MV-4-11 (cell line): ENCODE data around the gene AK5.

ENCODE experiments used
- DNase-seq: peaks from one replicate; lab custom pipeline; 2025; lab: John Stamatoyannopoulos, UW

The AK5 gene

DNA sequence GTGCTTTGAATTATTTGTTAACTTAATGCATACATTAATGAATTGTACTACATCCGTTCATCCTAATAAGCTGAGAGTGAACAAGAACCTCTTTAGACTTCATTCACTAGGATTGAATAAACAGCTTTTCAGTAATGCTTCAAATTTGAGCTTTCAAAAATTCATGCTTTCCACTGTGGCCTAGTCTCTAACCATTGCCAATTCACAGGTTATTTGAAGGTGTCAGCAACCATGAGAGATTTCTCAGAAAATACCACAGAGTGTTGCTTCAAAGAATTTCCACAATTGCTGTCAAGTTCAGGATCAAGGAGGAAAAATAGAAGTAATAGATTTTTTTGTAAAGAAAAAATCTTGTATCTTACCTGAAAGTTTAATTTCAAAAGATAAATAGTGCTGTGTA, 72.7 kb downstream of the AK5 start:
- DNase-seq = no peak

DNA sequence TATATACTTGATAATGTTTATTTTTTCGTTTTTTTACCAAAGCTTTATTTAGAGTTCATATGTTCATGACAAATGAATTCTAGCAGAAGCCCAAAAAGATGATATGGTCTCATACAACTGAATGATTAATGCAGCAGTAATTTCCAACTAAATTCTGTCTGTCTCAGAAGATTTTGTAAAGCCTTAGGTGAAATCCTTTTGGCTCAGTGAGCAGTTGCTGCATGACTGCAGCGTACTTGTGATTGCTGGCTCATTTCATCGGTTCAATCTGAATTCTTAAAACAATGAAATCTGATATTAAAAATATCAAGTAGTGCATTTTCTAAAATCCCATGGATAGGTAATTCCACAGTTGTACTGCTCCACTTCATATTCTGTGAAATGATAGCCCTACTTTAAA, 73.2 kb downstream of the AK5 start:
- no peak for DNase-seq

DNA sequence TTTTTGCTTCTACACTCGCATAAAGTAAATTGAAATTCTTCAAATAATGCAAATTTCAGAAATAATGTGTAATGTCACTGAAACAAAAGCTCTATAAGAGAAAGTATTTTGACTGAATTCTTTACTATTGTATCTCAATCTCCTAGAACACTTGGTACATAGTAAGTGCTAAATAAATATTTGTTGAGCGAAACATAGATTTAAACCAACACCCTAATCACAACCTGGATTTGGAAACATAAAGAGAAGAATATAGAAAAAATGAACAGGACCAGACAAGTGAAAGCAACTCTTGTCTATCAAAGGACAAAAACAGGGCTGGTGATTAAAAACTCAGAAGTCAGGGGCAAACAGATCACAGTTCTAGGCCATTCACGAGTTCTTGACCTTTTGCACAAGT, 74.3 kb downstream of the AK5 start:
- DNase-seq = no peak

DNA sequence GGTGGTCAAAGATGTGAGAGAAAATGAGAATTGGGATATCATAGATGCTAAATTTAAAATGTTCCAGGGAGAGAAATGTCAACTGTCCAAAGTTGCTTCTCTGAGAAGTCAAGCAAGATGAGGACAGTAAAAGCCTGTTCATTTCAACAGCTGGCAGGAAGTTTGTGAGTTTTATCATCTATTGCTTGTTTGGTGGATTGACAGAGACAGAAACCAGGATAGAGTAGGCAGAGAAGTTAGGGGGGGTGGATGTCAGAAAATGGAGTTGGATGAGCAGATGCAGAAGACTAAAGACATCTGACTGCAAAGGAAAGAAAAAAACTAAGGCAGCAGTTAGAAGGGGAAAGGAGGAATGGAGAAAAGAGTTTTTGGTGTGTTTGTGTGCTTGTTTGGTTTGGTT, 78.4 kb downstream of the AK5 start:
- DNase-seq = no peak

DNA sequence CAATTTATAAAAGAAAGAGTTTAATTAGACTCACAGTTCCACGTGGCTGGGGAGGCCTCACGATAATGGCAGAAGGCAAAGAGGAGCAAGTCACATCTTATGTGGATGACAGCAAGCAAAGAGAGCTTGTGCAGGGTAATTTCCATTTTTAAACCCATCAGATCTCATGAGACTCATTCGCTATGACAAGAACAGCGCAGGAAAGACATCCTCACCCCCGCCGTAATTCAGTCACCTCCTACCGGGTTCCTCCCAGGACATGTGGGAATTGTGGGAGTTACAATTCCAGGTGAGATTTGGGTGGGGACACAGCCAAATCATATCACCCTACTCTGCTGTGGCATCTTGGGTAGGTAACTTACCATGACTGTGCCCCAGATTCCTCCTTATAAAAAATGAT, 79.8 kb downstream of the AK5 start:
- no peak for DNase-seq

DNA sequence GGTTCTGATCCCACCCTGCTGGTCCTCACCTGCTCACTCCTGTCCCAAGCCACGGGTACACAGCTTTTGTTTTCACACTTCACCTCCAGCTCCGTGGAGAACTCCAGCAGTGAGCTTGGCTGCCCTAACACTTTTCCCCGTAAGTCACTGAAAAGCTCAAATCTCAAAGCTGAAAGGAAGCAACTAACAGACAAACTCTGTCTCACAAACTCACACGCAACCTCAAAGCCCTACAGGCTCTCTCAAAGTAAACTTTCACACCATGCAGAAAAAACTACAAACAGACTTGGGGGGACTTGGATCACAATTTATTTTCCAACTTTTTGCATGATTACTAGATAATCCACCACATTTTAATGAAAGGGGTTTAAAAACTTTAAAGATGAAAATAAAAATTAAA, 88.3 kb downstream of the AK5 start:
- DNase-seq = no peak

DNA sequence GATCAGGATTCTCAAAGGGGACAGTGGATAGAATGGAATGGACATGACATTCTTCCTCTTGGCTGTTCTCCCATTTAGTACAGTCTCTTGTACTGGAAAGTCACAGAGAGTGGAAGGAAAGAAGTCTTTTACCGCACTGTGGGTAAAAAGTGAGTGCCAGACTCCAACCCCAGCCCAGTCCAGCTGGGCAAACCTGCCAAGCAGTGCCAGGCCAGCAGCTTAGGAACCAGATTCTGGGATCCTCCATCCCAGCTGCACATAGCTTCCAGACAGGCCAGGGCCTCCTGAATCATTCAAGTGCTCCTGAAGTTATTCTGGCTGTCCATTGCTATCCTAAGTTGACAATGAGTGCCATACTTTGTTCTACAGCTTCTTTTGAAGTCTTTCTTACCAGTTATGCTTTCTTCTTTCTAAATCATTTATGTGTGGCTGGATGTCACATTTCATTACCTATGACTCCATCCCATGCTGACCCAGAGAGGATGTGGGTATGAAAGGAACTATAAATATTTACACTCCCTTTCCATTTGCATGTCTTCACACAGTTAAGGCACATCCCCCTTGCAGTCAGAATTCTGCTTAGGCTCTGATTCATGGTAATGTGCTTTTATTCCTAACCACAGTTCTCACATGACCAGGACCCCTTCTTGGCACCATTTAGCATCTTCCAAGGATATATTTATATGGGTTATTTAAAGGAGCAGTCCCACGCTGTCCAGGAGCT, 88.9 kb downstream of the AK5 start:
- peak; percentile 46 for DNase-seq

DNA sequence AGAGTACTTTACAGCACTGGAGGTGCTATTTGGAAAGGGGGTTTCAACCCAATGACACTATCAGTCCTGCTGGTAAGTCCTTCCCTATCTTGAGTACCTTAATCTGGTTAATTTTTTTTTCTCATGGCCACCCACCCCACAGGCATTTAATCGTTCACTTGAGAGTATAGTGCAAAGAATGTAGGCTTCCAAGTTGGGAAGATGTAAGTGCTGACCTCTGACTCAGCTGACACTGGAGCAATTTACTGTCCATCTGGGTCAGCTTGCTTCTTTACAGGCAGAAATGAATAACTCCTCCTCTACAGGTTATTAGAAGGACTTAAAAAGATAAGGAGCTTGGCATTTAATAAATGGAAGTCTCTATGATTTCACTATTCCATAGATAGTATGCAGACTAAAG, 89.6 kb downstream of the AK5 start:
- DNase-seq = no peak

DNA sequence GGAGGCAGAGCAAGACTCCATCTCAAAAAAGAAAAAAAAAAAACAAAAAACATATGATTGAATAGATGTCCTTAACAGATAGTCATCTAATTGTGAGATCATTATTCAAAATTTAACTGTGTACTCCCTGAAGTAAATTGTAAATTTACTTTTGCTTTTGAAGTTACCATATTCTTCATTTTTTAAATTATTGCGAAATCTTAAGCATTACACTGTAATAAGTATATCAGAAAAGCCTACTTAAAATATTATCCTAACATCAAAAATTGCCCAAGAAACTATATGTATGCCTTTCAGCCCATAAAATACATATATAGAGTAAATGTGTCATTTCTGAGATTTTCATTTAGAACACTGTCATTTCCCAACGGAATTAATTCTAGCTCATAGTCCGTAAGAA, 91.9 kb downstream of the AK5 start:
- DNase-seq = no peak

DNA sequence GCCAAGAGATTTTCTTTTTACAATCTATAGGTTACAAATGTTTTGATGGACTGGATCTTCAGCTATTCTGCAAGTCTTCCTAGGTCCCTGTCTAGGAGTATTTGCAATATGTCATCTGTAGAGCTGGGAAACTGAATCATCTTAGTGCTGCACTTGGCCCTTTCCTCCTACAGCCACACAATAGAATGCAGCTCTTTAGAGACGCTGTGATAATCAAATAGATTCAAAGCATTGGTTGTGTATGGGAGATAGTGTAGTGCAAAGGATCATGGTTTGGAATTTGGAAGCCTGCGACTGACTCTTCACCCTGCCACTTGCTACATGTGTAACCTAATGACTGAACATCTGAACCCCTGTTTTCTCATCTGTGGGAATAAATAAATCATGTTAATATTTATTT, 93.7 kb downstream of the AK5 start:
- DNase-seq = no peak

DNA sequence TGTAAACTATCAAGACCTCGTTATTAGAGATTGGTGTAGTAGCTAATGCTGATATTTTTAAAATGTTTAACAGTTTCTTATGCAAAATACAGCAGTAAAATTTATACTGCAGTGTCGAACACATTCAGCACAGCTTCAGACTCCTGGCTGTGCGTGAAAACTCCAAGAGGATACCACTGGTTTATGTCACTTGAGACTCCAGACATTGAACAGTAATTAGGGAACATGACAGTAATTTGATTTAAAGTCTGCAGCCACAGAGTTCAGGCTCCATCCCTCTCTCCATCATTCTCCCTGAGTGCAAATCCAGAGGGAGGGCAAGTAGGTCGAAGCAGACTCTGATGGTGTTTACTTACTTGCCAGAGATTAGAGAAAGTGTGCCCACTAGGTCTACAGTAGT, 94.2 kb downstream of the AK5 start:
- no peak for DNase-seq

DNA sequence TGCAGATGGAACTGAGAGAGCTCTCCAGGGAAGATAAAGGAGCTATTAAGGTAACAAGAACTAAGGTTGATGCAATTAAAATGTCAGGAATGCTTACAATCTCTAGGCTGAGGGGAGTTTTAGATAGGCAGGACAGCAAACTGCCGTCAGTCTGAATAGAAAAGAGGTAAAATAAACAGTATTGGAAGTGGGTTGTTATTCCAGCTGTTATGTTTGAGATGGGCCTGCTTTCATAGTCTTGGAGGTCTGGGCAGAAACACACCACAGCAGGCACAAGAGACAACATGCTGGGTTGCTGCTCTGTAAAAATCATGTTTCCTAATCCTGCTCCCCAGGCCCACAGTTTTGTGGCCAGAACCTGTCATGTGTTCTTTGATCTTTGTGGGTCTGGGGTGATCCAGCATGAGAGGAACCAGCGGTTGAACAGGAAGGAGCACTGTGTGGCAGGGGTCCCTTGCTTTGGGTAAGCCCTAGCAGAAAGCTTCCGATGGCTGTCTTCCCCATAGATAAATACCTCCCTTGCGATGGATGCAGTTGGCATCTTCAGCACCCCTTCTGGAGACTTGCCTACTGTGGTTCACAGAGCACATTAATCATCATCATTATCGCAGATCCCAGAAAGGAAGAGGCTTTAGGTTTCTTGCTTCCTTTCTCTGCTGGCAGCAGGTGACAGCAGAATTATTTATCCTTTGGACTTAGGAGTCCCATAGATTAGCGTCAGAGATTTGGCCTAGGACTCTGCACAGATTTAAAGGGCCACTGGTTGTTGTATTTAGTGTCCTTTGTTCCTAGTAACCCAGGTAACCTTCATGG, 97.1 kb downstream of the AK5 start:
- DNase-seq = no peak

DNA sequence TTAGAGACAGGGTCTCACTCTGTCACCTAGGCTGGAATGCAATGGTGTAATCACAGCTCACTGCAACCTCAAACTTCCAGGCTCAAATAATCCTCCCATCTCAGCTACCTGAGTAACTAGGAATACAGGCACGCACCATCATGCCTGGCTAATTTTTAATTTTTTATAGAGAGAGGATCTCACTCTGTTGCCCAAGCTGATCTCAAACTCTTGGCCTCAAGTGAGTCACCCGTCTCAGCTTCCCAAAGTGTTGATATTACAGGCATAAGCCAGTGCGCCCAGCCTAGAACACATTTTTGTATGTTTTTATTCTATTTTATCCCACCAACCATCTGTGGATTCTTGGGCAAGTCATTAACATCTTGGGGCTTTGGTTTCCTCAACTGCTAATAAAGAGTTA, 100.5 kb downstream of the AK5 start:
- DNase-seq = no peak

DNA sequence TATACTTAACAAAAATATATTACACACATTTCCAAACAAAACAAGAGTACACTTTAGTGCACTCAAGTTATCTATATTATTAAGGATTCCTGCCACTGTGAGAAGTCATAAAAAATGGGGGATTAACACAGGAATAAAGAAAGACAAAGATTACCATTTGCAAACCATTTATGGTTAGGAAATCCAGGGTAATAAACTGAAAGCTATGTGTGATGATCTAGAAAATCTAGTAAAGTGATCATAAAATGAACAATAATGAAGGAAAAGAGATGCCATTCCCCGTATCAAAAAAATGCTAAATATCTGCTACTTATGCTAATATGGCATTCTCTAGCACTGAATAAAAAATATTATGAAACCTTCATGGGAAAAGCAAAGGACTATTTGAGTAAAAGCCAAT, 101.4 kb downstream of the AK5 start:
- no peak for DNase-seq

DNA sequence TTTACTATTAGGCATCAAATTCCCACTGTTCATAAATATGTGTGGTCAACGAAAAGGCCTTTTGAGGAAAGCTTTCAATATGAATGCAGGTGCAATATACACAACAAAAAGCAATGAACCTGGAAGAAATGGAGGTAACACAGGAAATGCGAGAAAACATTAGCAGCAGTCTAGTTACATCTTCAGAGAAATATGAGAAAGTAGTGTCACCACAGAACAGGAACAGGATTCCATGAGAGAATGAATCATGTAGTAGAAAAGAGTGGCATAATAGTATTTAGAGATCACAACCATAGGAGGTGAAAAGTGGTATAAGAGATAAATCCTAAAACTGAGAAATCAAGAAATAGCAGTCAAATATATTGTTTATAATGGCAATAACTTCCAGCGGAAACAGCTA, 103.7 kb downstream of the AK5 start:
- DNase-seq = peak; percentile 29

DNA sequence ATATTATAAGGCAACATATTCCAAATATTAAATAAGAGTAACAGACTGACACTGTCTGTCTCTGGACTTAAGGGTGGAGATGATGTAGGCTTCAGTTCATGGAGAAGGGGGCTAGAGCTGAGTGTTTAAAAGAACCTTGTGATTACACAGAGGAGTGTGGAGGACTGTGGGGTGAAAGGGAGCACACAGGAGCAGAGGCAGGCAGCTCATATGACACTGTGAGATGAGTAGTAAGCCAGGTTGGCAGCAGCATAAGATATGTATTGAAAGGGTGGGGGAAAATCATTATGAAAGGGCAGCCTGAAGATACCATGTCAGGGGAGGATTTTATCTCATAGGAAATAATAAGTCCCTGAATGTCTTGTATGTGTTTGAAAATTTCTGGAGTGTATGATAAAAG, 104.5 kb downstream of the AK5 start:
- no peak for DNase-seq

DNA sequence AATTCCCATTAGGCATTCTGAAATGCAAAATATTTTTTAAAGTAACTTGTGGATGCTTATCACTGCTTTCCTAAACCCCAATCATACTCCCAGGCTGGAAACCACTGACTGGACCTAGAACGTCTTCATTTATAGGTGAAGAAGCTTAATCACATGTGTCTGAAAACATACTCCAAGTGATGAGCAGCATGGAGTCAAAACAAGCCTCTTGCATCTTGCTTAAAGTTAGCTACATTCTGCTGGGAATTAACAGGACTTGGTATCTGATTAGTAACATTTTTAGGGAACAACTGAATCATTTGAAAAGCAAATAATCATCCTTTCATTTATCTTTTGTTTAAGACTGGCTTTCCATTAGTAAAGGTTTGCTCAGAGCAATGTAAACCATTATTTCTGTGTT, 105.7 kb downstream of the AK5 start:
- no peak for DNase-seq

DNA sequence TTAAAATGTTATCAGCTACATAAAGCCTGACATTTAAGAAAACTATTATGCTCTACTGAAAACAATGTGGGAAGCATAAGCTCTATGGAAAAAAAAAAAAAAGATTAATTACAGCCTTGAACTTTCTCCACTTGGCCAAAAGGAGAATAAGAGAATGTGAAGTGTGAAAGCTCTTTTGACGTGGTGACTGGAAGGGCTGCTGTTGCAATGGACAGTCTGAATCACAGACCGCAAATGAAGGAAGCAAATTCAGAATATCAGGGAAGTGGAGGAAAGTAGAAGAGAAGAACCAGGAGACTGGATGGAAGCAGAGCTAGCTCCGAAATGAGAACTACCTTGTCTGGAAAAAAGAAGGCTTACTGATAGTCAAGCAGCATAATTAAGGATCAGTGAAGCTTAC, 106.8 kb downstream of the AK5 start:
- DNase-seq = peak; percentile 85

DNA sequence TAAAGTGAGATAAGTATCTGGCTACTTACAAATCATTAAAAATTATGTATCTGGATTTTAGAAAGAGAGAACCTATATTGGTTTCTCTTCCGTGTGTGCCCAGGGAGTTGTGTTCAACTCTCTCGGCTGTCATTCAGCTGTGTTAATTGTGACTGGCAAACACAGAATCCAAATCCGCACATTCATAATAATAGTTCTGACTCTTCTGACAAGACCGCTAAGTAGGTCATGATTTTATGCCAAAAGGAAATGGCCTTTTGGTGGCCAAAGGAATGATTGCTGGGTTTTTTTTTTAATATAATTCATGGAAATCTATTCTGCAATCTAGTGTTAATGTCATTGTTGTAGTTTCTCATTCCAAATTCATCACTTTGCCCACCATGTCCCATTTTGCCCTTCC, 110.7 kb downstream of the AK5 start:
- no peak for DNase-seq

DNA sequence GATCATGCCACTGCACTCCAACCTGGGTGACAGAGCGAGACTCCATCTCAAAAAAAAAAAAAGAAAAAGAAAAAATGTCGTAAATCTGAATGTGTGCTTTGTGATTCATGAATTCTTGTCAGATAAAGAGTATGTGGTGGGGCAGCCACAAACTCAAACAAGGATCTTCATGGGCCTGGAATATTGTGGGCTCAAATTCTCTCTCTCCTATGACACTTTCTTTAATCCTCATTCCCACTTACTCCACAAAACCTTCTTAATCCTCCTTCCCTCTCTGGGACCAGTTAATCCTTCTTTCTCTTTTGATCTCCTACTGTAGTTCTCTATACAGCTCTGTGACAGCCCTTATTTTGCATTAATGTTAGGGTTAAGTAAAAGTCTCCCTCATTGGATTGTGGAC, 112.3 kb downstream of the AK5 start:
- DNase-seq = no peak

DNA sequence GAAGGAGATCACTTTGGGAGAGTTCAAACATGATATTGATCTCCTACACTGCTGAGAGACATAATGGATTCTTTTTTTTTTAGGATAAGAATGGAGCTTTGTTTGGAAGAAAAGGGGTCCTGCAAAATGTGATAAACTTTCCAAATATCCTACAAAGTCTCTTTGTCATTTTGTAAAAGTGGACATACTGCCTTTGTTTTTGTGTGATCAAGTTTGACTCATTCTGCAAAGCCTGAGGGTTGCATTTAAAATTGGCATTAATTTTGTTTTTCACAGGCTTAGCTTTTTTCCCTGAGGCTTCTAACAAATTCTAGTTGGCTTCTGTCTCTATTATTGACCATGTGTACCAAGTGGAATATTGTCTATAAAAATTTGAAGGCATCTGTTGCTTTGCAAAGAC, 113.2 kb downstream of the AK5 start:
- no peak for DNase-seq

DNA sequence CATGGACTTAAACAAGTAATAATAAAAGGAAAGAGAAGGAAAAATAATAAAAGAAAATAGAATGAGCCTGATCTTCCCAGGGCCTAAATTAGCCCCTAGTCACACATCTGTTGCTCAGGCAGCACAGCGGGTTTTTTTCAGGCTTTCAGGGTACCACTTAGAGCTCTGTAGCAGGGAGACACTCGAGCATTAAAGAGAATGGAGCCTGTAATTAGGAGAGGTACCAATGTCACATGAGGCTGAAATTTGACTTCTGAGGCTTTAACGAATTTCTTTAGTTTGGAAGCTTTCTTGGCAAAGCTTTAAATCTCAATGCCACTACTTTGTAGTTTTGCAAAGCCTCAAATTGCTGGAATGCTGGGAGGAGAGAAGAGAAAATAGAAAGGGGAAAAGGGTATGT, 116.3 kb downstream of the AK5 start:
- DNase-seq = no peak

DNA sequence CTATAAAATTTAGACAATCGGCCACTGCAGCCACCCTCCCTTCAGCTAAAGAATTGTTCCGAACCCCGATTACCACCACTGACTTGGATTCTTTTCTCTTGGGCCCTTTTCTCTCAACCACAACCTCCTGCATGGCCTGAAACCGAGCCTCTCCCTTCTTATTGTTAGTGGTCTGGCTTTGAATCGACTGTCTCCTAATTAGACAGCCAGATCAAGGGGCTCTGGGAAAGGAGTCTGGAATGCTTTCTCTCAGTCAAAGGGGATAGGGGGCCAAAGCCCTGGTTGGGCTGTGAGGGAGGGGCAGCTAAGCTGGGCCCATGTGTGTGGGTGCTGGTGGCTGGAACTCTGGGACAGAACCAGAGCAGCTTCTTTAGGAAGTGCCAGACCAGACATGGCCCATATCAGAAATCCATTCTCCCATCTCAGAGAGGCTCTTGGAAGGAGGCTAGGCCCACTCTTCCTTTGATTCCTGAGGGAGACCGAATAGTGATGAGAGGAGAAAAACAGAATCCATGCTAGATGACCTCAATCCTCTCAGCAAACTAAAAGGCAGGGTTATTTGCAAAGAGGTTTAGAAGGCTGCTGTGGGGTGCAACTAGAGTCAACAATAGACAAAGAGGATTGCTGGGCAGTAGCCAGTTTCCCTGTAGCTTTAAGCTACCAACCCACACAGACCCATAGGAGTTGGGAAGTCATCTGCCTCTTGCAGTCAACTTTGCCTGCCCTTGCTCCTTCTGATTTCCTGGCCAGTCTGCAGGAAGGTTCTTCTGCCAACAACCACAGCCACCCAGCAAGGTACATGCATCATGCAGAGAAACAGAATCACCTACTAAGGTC, 117.6 kb downstream of the AK5 start:
- no peak for DNase-seq
